AG09309 (cell line): ENCODE results near the gene RESP18.

Experiments used
- DNase-seq: peaks from one replicate; pipeline ENCODE4 v3.0.0-alpha.2; 2010; ENCODE audit warnings: low read depth
- H3K4me3 ChIP-seq: 2 replicates; pipeline ENCODE4 v1.5.1; 2011; ENCODE audit warnings: mild to moderate bottlenecking, low read depth, low read length, moderate library complexity; ENCODE audit not compliant: control insufficient read depth
- CTCF ChIP-seq: IDR thresholded peaks from 2 replicates; pipeline ENCODE4 v1.5.1; 2011; ENCODE audit warnings: mild to moderate bottlenecking, low read depth, low read length, inconsistent platforms; ENCODE audit not compliant: insufficient read depth, control insufficient read depth; ENCODE audit errors: missing control alignments

RESP18 gene

GRCh38 chr2:219278655-219279150, 53.8 kb downstream of the RESP18 start:
- TF ChIP-seq CTCF, result no peak
- DNase-seq, result no peak
- H3K4me3 ChIP-seq, result peak overlapping the region; percentile 25

GRCh38 chr2:219277703-219278654, 54.6 kb downstream of the RESP18 start:
- no peak for DNase-seq
- TF ChIP-seq CTCF, result peak; percentile 99
- H3K4me3 ChIP-seq, result no peak overlapping the region
